HepG2 (cell line): Measurements from ENCODE around the gene SRCAP. TPM values are rescaled to one million over a fixed set of nuclear protein-coding genes. Genes with fewer than 3 reads are reported as not detected.
A peak's percentile ranks its signal among the peaks of the same experiment; 100 is the strongest.

ENCODE experiments used
- ATAC-seq: fragments of 200-7000 bp; cut with Tn5 transposase; 3 replicates; pipeline ENCODE4 v1.9.1; 2020; ENCODE audit warnings: mild to moderate bottlenecking, moderate library complexity
- BruUV-seq: library from RNA; stranded (reverse); fragments of 400-500 nt; replicated peaks from 2 replicates; lab custom pipeline; 2021; lab: Mats Ljungman, UMichigan
- CTCF ChIA-PET: fragments of 300-600 bp; formaldehyde crosslinking; extraction: SDS; loops from one replicate; lab custom pipeline; 2021; ENCODE audit warnings: low total read pairs, inconsistent platforms, low intra/inter-chr PET ratio; lab: Yijun Ruan, JAX
- POLR2A ChIA-PET: fragments of 350-600 bp; sonication (Branson Sonifier 250); formaldehyde crosslinking; loops from one replicate; lab custom pipeline; 2020; ENCODE audit warnings: antibody characterized with exemption, inconsistent platforms; lab: Yijun Ruan, JAX
- DNase-seq: peaks from one replicate; pipeline ENCODE4 v3.0.0-alpha.2; 2015; ENCODE audit warnings: low spot score
- FAIRE-seq: peaks from 3 replicates; lab custom pipeline; 2011; peaks lifted over from hg19 to GRCh38; lab: Jason Lieb, UNC
- H2AFZ ChIP-seq: one replicate; pipeline ENCODE4 v1.6.1; 2011; ENCODE audit warnings: low read length, inconsistent platforms
- H3K27ac ChIP-seq: fragments of 300-600 bp; 3 replicates; pipeline ENCODE4 v1.8.0; 2011; ENCODE audit warnings: mixed run types, mild to moderate bottlenecking, mixed read lengths, low read length, inconsistent platforms; ENCODE audit not compliant: insufficient read depth; ENCODE audit errors: extremely low read length
- H3K27me3 ChIP-seq, 2 experiments: fragments of 200-600 bp in 1 of 2; 2 replicates in 1 of 2; 3 replicates in 1 of 2; pipeline versions ENCODE4 v1.6.0 to v1.8.0; 2011; ENCODE audit warnings: low read length in 2 of 2, mild to moderate bottlenecking in 2 of 2, moderate library complexity in 2 of 2, inconsistent platforms in 1 of 2; ENCODE audit not compliant: insufficient read depth in 2 of 2, control insufficient read depth in 1 of 2
- H3K36me3 ChIP-seq, 2 experiments: fragments of 200-600 bp in 1 of 2; replicated peaks in 1 of 2; 2 replicates in 1 of 2; 3 replicates in 1 of 2; pipeline versions ENCODE4 v1.5.1 to v1.8.0; 2011; ENCODE audit warnings: low read length in 2 of 2, inconsistent platforms in 1 of 2; ENCODE audit not compliant: insufficient read depth in 2 of 2, control insufficient read depth in 1 of 2
- H3K4me1 ChIP-seq: 2 replicates; pipeline ENCODE4 v1.5.1; 2012; ENCODE audit warnings: low read length, inconsistent platforms; ENCODE audit not compliant: insufficient read depth
- H3K4me2 ChIP-seq: 2 replicates; pipeline ENCODE4 v1.6.0; 2011; ENCODE audit warnings: low read depth, low read length, inconsistent platforms
- H3K4me3 ChIP-seq, 3 experiments: fragments of 200-600 bp in 1 of 3; sonication (generic), shearing (Covaris generic) in 1 of 3; replicated peaks in 1 of 3; 2 replicates each; pipeline ENCODE4 v1.5.1; 2011 to 2016; ENCODE audit warnings: low read length in 3 of 3, inconsistent platforms in 2 of 3, low read depth in 2 of 3, mild to moderate bottlenecking in 2 of 3, control low read depth in 1 of 3, mixed read lengths in 1 of 3; ENCODE audit not compliant: insufficient read depth in 1 of 3
- H3K79me2 ChIP-seq: one replicate; pipeline ENCODE4 v1.6.1; 2011; ENCODE audit warnings: low read length, inconsistent platforms; ENCODE audit not compliant: insufficient read depth
- H3K9ac ChIP-seq: 2 replicates; pipeline ENCODE4 v1.6.0; 2011; ENCODE audit warnings: mild to moderate bottlenecking, low read depth, low read length, inconsistent platforms; ENCODE audit not compliant: insufficient read depth
- H3K9me3 ChIP-seq: 2 replicates; pipeline ENCODE4 v1.5.1; 2012; ENCODE audit warnings: mild to moderate bottlenecking, low read length
- H4K20me1 ChIP-seq: 2 replicates; pipeline ENCODE4 v1.6.0; 2011; ENCODE audit warnings: inconsistent platforms, mild to moderate bottlenecking, low read length, moderate library complexity; ENCODE audit not compliant: insufficient read depth
- PAWR ChIP-seq: sonication (generic); formaldehyde crosslinking; IDR thresholded peaks from 2 replicates; pipeline ENCODE4 v1.4.0; 2020; ENCODE audit warnings: missing genetic modification reagents, mild to moderate bottlenecking, borderline replicate concordance
- POLR2AphosphoS2 ChIP-seq: IDR thresholded peaks from 2 replicates; pipeline ENCODE4 v1.6.1; 2011; ENCODE audit warnings: low read depth, low read length, improper control_type of control experiment
- POLR2AphosphoS5 ChIP-seq: IDR thresholded peaks from 2 replicates; pipeline ENCODE4 v1.6.1; 2012; ENCODE audit warnings: low read depth, low read length
- TBX3 ChIP-seq: fragments of 450-650 bp; IDR thresholded peaks from 2 replicates; pipeline ENCODE4 v1.6.1; 2017; ENCODE audit warnings: antibody characterized with exemption, mild to moderate bottlenecking, inconsistent platforms, borderline replicate concordance
- TEAD2 ChIP-seq: sonication (generic); formaldehyde crosslinking; IDR thresholded peaks from 2 replicates; pipeline ENCODE4 v1.9.0; 2021; ENCODE audit warnings: missing genetic modification reagents
- ZBTB21 ChIP-seq: sonication (generic); formaldehyde crosslinking; IDR thresholded peaks from 2 replicates; pipeline ENCODE4 v1.4.0; 2020; ENCODE audit warnings: missing genetic modification reagents
- ZNF12 ChIP-seq: sonication (generic); formaldehyde crosslinking; IDR thresholded peaks from 2 replicates; pipeline ENCODE4 v1.5.0; 2020; ENCODE audit warnings: missing genetic modification reagents
- ZNF383 ChIP-seq: sonication (generic); formaldehyde crosslinking; IDR thresholded peaks from 2 replicates; pipeline ENCODE4 v1.4.0; 2020; ENCODE audit warnings: missing genetic modification reagents, mild to moderate bottlenecking, borderline replicate concordance
- ZNF605 ChIP-seq: sonication (generic); formaldehyde crosslinking; IDR thresholded peaks from 2 replicates; pipeline ENCODE4 v1.8.0; 2022; ENCODE audit warnings: mild to moderate bottlenecking, missing genetic modification reagents
- WGBS: methylation state at CpG from one replicate; pipeline ENCODE4 v1.1.6; 2017; ENCODE audit warnings: low lambda C conversion rate; 5-methylcytosine and 5-hydroxymethylcytosine counted together
- in situ Hi-C: cut with HindIII; loops from 2 replicates; pipeline ENCODE4 v1.10.0; 2017; ENCODE audit warnings: low pct_unique_long_range_greater_than_20kb; ENCODE audit not compliant: extremely low pct_ligation_motif_present
- intact Hi-C: fragments of 100-400 bp; cut with micrococcal nuclease; formaldehyde crosslinking; loops from one replicate; pipeline ENCODE4 v1.10.0; 2022; ENCODE audit not compliant: unreplicated experiment
- polyA plus RNA-seq, 8 experiments: library from polyadenylated mRNA; depleted of rRNA in 3 of 8; stranded (reverse) in 7 of 8; unstranded in 1 of 8; fragments of >200 nt; fragmentation: Illumina TruSeq in 4 of 8; extraction: Trizol in 4 of 8; gene quantifications; 2 replicates each; pipeline versions ENCODE4 v1.2.1 to v1.2.3, GENCODE V29; 2011 to 2016; ENCODE audit warnings: low read depth in 4 of 8, missing spikeins in 1 of 8, mixed read lengths in 1 of 8; ENCODE audit not compliant: insufficient read depth in 1 of 8
- total RNA-seq, 5 experiments: library from RNA; depleted of rRNA; stranded (reverse); fragments of >200 nt; fragmentation: Illumina TruSeq; extraction: Trizol; gene quantifications; 2 replicates each; pipeline ENCODE4 v1.2.3, GENCODE V29; 2016; ENCODE audit warnings: low read depth in 1 of 5

Gene SRCAP
- total and polyA plus RNA-seq, 2 of the 13 experiments (the other 11 are each of a cell fraction or from before 2014, with no cell fraction given), result 4.9 to 9.0 TPM

DNA sequence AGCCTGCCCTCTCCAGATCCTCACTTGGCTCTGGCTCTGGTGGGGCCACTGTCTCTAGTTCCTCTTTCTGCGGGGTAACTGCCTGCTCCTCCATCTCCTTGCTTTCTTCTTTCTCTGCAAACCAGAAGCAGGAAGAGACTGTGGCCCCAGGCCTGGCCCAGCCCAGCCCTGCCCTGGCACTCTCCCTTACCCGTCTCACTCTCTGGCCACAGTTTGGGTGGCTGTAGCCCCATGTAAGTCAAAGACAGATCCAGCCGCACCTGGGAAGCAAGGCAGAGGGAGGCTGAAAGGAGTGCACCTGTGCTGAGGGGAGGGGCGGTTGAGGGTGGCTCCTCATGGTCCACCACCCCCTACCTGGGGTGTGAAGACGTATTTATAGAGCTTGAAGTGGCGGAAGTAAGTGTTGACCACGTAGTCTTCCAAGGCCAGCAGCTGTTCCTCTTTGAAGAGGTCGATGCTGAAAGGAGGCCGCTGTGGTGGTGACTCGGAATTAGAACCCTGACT, 60.1 kb downstream of the SRCAP start:
- Histone ChIP-seq H2AFZ (no peak overlapping the region), H3K9ac (no peak overlapping the region), H3K9me3 (no peaks in the 10 kb centered on the region), H3K4me2 (no peak overlapping the region), H3K27me3 (no peaks in the 10 kb centered on the region; a peak in 1 of 5 replicates), H4K20me1 (no peaks in the 10 kb centered on the region), H3K36me3 (peaks cover 9 to 31% of the 10 kb centered on the region in 2 experiments), H3K4me3 (no peak overlapping the region), H3K27ac (no peak overlapping the region), H3K4me1 (peaks cover 24% of the 10 kb centered on the region), H3K79me2 (peaks cover 19% of the 10 kb centered on the region)
- POLR2A ChIA-PET, result interaction anchor here (1.8 to 3.4 kb wide), 2 partner anchors 11 to 16 kb away, joined by 8 to 15 read pairs; partner anchors contain the start of gene PHKG2
- ATAC-seq (no peak), DNase-seq (no peak), FAIRE-seq (no peak)
- BruUV-seq, result no TSS peak
- intact Hi-C loops (no loop called here), in situ Hi-C loops (no loop called here)
- TF ChIP-seq POLR2AphosphoS5 (0 out of 2 replicates have a peak, but pooled peaks have one; percentile 12), TEAD2 (no peak), PAWR (CRISPR knock-in tag) (no peak), ZBTB21 (CRISPR knock-in tag) (no peak), TBX3 (no peak), ZNF383 (no peak), ZNF605 (CRISPR knock-in tag) (0 out of 2 replicates have a peak, but pooled peaks have one; percentile 21)
- whole genome bisulfite sequencing, result 96% methylated on average over 10 of the region's 10 CpGs
- CTCF ChIA-PET, result no interaction called here

DNA sequence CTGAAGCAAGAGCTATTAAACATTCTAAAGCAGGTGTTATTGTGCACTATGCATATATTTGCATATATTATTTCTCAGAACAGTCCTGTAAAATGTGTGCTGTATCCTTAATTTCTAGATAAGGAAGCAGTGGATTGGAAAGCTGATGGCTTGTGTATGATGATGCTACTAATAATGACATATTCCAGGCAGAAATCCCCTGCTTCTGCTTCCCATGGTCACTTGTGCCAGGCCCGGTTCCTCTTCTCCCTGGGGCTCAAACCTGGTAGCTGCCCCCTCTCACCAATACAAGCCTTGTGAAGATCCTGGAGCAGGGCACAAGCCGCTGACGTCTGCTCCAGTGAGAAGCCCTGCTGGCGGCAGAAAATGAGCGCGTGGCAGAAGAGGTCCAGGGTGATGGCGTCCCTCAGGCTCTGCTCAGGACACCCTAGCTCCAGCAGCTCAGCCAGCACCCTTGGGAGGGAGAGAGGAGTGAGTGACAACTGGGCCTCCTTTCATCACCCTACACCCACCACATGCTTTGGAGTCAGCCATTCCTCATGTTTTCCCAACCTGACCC, 61.1 kb downstream of the SRCAP start:
- Histone ChIP-seq H3K27me3 (no peaks in the 10 kb centered on the region; a peak in 1 of 5 replicates), H4K20me1 (no peaks in the 10 kb centered on the region), H3K27ac (no peak overlapping the region), H2AFZ (no peak overlapping the region), H3K4me1 (peaks cover 29% of the 10 kb centered on the region), H3K36me3 (peaks cover 13 to 31% of the 10 kb centered on the region in 2 experiments), H3K9ac (no peak overlapping the region), H3K9me3 (no peaks in the 10 kb centered on the region), H3K79me2 (peaks cover 19% of the 10 kb centered on the region), H3K4me2 (no peak overlapping the region), H3K4me3 (no peak overlapping the region)
- FAIRE-seq (no peak), DNase-seq (no peak), ATAC-seq (no peak)
- ChIA-PET CTCF (no interaction called here), POLR2A (interaction anchor here (1.2 to 3.4 kb wide), 3 partner anchors 12 to 15 kb away, joined by 5 to 15 read pairs (median 8); partner anchors contain the start of gene PHKG2)
- TF ChIP-seq POLR2AphosphoS2 (0 out of 2 replicates have a peak, but pooled peaks have one; percentile 4), ZNF12 (CRISPR knock-in tag) (no peak)
- BruUV-seq, result no TSS peak
- intact Hi-C loops, result no loop called here
- 97% methylated on average over 7 of the region's 7 CpGs for WGBS
- in situ Hi-C loops, result no loop called here
